Measurements from ENCODE around the gene EOGT. TPM values are rescaled to one million over a fixed set of nuclear protein-coding genes. Genes with fewer than 3 reads are reported as not detected.

EOGT gene
- total RNA-seq, 4 donors from 2014 or later, result 35.5 to 57.5 (median 41.5) TPM

DNA sequence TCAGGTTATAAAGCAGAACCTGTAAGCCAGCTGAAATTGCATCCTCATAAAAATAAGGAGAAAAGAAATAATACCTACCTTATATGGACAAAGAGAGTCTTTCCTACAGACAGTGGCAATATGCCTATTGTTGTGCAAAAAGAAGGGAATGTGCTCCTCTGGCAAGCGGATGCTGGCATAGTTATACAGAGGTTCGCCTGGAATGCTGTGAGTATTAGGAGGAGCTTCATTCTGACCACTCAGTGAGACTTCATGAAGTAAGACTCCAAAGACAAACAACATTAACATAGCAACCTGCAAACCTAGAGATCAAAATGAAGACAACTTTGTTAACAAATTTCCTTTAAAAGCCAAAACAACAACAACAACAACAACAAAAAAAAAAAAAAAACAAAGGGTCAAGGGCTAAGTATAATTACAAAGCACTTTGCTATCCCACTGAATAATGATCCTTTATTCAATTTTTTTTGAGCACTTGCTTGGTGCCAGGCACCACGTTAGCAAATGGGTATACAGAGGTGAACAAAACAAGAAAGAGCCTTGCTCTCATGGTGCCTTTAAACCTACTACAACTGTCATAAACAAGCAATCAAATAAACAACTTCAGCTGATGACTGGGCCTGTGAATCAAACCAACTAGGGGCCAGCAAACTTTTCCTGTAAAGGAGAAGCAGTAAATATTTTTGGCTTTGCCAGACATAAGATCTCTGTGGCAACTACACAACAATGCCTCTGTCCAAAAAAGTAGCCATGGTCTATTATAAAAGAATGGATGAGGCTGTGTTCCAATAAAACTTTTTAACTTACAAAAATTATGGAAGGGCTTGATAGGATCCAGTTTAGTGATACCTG, 3.7 kb downstream of the EOGT start:
- TF ChIP-seq, protein P1, sequence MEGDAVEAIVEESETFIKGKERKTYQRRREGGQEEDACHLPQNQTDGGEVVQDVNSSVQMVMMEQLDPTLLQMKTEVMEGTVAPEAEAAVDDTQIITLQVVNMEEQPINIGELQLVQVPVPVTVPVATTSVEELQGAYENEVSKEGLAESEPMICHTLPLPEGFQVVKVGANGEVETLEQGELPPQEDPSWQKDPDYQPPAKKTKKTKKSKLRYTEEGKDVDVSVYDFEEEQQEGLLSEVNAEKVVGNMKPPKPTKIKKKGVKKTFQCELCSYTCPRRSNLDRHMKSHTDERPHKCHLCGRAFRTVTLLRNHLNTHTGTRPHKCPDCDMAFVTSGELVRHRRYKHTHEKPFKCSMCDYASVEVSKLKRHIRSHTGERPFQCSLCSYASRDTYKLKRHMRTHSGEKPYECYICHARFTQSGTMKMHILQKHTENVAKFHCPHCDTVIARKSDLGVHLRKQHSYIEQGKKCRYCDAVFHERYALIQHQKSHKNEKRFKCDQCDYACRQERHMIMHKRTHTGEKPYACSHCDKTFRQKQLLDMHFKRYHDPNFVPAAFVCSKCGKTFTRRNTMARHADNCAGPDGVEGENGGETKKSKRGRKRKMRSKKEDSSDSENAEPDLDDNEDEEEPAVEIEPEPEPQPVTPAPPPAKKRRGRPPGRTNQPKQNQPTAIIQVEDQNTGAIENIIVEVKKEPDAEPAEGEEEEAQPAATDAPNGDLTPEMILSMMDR (IDR thresholded peaks at IDR 0.05; ENCODE audit: low read depth), result no peak

DNA sequence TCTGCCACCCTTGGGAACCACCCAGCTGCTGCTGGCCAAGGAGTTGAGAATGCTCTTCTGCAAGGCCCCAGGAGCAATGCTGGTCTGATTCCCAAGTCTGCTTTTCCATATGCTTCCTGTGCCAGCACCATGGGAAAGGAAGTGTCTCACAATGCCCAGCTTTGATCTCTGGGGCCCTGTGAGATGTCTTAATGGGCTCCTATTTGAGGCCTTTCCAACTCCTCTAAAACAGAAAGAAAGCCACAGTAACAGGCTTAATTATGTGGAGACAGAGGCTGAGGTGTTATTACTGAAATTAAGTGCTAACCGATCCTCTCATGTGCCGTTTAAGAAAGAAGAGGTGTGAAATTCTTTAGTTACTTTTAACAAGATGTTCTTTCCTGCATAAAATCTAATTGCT, 4.5 kb downstream of the EOGT start:
- TF ChIP-seq, protein P1 (IDR thresholded peaks at IDR 0.05; ENCODE audit: low read depth), result no peak

DNA sequence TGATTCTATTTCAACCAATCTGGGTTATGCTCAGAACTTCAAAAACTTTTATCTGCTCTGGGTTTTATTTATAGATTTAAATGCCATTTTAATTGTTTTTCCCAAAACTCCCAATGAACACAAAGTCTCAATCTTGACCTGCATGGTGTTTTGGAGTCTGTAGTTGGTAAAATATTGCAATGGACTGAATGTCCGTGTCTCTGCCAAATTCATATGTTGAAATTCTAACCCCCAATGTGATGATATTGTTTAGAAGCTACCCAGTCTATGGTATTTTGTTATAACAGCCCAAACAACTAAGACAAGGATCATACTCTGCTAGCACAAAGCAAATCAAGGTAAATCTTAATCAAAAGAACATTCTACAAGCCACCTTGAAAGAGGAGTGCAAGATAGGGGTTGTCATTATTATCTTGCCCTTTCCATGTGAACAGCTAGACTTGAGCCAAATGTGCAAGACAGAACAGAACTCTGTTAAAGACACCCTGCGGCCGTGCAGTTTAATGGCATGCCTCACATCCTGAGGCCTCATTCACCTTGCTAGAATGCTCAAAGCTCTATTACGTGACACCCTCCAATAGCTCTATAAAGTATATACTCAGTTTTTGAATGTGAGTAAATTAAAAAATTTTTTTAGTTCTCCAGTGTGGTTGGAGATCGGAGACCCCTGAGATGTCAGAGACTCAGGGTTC, 7.5 kb downstream of the EOGT start:
- TF ChIP-seq, protein P1 (IDR thresholded peaks at IDR 0.05; ENCODE audit: low read depth), result no peak

DNA sequence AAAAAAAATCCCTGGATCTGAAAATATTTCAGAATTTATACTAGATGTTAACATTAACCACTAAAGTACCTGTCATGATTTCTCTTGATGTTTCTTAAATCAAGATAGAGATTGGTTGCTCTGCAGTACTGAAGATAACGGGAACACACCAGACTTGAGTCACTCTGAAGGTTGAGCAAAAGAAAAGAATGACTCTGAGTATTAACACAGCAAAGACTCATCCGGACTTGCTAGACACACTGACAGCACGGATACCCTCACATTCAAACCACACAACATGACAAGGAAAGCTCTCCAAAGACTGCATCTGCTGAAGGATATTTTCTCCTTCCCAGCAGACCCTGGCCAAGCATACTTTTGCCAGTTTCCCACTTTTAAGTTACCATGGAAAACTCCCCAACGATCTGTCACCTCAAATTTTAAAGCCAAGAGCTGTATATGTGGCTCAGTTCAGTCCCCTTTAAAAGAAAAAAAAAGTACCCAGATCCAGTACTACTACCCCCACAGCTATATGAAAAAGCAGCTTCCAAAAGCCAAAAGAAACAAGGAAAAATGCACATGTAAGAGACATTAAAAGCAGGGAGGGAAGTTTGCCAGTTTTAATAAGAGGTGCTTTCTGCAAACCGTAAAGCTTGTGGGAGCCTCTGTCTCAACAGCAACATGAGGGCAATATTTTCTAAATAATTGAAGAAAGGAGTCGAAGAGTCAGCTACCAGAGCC, 8.3 kb downstream of the EOGT start:
- TF ChIP-seq, protein P1 (IDR thresholded peaks at IDR 0.05; ENCODE audit: low read depth), result no peak

DNA sequence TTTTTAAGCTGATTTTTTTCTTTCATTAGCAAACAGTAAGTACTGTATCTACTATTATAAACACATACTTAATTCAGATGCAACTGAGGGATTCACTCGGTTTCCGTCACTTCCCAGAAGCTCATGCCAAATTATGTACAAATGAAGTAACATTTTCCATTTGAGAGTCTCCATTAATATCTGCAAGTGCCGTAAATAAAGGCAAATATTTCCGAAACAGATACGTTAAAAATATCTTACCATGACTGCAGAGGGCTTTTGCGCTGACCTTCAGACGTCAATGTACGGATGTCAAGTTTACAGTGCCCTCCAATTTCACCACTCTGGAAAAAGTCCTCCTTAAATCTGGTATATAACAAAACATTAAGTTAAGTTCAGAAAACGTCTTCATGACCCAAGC, 9.3 kb downstream of the EOGT start:
- TF ChIP-seq, protein P1 (IDR thresholded peaks at IDR 0.05; ENCODE audit: low read depth), result no peak

DNA sequence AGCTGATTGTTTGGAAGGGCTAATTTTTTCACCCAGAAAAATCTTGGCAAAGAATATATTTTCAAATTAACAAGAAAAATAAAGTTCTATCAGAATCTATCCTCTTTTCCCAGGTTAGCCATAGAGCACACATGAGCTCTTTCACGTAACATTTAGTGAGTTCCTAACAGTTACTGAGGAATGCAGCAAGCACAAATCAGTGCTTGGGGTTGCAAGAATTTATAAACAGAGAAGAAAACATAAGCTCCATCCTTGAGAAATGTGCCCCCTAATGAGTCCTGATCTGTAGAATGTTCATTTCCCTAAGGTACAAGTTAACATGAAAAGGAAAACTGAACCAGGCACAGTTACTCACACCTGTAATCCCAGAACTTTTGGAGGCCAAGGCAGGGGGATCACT, 13.9 kb downstream of the EOGT start:
- TF ChIP-seq, protein P1 (IDR thresholded peaks at IDR 0.05; ENCODE audit: low read depth), result no peak

DNA sequence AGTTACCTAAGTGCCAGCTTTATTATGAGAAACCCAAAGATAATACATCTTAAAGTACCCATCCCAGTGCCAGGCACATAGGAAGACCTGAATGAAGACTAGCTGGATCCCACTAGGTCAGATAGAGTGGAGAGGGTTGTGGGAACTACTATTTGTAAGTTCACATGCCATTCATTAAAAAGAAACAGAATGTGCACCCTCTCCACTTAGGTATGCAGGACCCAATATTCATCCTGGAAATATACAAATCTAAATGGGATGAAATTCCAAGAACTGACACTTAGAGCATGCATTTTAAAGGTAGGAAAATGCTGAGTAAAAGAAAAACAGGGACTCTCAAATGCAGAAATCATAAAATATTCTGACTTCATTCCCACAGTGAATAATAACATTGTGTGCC, 14.3 kb downstream of the EOGT start:
- TF ChIP-seq, protein P1 (IDR thresholded peaks at IDR 0.05; ENCODE audit: low read depth), result no peak

Measured in subcutaneous adipose tissue (tissue), 4 donors.